ENCODE results near the gene GALNT1. TPM values are rescaled to one million over a fixed set of nuclear protein-coding genes. Genes with fewer than 3 reads are reported as not detected.

Gene GALNT1
- total and polyA plus RNA-seq, 10 of the 15 experiments (the other 5 are each of a cell fraction or from before 2014, with no cell fraction given): 8.0 to 53.7 (median 29.9) TPM

GRCh38 chr18:35577045-35577848 is 4.3 kb upstream of the GALNT1 start (continued):
- TF ChIP-seq, protein P1, sequence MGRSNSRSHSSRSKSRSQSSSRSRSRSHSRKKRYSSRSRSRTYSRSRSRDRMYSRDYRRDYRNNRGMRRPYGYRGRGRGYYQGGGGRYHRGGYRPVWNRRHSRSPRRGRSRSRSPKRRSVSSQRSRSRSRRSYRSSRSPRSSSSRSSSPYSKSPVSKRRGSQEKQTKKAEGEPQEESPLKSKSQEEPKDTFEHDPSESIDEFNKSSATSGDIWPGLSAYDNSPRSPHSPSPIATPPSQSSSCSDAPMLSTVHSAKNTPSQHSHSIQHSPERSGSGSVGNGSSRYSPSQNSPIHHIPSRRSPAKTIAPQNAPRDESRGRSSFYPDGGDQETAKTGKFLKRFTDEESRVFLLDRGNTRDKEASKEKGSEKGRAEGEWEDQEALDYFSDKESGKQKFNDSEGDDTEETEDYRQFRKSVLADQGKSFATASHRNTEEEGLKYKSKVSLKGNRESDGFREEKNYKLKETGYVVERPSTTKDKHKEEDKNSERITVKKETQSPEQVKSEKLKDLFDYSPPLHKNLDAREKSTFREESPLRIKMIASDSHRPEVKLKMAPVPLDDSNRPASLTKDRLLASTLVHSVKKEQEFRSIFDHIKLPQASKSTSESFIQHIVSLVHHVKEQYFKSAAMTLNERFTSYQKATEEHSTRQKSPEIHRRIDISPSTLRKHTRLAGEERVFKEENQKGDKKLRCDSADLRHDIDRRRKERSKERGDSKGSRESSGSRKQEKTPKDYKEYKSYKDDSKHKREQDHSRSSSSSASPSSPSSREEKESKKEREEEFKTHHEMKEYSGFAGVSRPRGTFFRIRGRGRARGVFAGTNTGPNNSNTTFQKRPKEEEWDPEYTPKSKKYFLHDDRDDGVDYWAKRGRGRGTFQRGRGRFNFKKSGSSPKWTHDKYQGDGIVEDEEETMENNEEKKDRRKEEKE (IDR thresholded peaks at IDR 0.05): no peak
- TF ChIP-seq, protein P2, sequence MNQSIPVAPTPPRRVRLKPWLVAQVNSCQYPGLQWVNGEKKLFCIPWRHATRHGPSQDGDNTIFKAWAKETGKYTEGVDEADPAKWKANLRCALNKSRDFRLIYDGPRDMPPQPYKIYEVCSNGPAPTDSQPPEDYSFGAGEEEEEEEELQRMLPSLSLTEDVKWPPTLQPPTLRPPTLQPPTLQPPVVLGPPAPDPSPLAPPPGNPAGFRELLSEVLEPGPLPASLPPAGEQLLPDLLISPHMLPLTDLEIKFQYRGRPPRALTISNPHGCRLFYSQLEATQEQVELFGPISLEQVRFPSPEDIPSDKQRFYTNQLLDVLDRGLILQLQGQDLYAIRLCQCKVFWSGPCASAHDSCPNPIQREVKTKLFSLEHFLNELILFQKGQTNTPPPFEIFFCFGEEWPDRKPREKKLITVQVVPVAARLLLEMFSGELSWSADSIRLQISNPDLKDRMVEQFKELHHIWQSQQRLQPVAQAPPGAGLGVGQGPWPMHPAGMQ (IDR thresholded peaks at IDR 0.05; ENCODE audit: borderline replicate concordance): no peak; the same call in 1 of the 2 replicates
- TF ChIP-seq RAD21 (IDR thresholded peaks at IDR 0.05; ENCODE audit: insufficient read depth, low read depth, low read length) (peak; percentile 23; the same call in 1 of the 2 replicates), NR2C2 (IDR thresholded peaks at IDR 0.05; ENCODE audit: borderline replicate concordance, control insufficient read depth, insufficient read length, low read depth) (no peak), ASH2L (IDR thresholded peaks at IDR 0.05; ENCODE audit: borderline replicate concordance, low read depth) (no peak), CHD1 (IDR thresholded peaks at IDR 0.05; ENCODE audit: low read depth, low read length) (no peak)

DNA sequence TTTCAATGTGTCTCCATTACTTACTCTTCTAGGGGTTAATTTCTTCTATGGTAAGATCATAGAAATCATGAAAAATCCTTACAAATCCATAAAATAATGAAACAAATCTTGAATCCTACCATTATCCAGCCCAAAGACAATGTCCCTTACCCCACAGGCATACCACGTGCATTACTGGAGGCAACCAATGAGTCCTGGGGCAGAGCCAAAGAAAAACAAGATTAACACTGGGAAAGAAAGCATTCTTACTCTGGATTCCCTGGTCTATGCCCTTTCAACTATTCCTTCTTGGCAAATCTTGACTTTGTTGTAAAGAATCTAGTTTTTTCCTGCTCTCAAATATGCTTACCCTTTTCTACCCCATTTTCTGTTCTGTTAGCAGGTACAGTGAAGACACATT is 3.1 kb upstream of the GALNT1 start:
- Histone ChIP-seq H3K9ac (ENCODE audit: control insufficient read depth, insufficient read depth, low read length) (no peak overlapping the region), H3K36me3 (ENCODE audit: control insufficient read depth in 2 of 2, insufficient read depth in 2 of 2, low read length in 1 of 2) (no peaks in the 10 kb centered on the region), H2AFZ (ENCODE audit: control insufficient read depth, low read depth, low read length) (no peak overlapping the region), H3K4me2 (ENCODE audit: control insufficient read depth, insufficient read depth) (no peak overlapping the region), H3K4me3 (no peak overlapping the region), H3K4me1 (ENCODE audit: control insufficient read depth, insufficient read depth, low read length) (peaks cover 20% of the 10 kb centered on the region), H3K79me2 (ENCODE audit: control insufficient read depth, insufficient read depth, low read length) (peaks cover 13% of the 10 kb centered on the region), H3K27me3 (replicated peaks in 1 of 2; ENCODE audit: control insufficient read depth in 2 of 2, insufficient read depth in 2 of 2, low read length in 1 of 2) (no peaks in the 10 kb centered on the region), H3K27ac (ENCODE audit: control insufficient read depth, insufficient read depth) (no peak overlapping the region), H3K9me3 (replicated peaks; ENCODE audit: control insufficient read depth, insufficient read depth, low read length) (peaks cover 12% of the 10 kb centered on the region), H4K20me1 (ENCODE audit: control insufficient read depth, insufficient read depth) (no peaks in the 10 kb centered on the region; the same call in 1 of the 2 replicates)
- RAD21 ChIA-PET (ENCODE audit: unreplicated experiment): no interaction called here
- CTCF ChIA-PET: no interaction called here
- FAIRE-seq (no peak), ATAC-seq (no peak), DNase-seq (ENCODE audit: low read depth, low spot score) (no peak)
- BruUV-seq (replicated peaks): no TSS peak
- intact Hi-C loops (cut with micrococcal nuclease; ENCODE audit: unreplicated experiment): loop anchor here (5.0 to 10.0 kb wide), 3 partner anchors 66 to 486 kb away; partner anchors contain the start of genes RPRD1A and ZNF397
- in situ Hi-C loops (cut with MboI): loop anchor here (5.0 to 25.0 kb wide), 3 partner anchors 76 to 1234 kb away; no protein-coding TSS in a partner anchor
- WGBS (ENCODE audit: insufficient coverage, insufficient replicate concordance, low lambda C conversion rate, missing lambda C conversion rate): 96% methylated on average over 1 of the region's 1 CpG
- SMC1A ChIA-PET (ENCODE audit: uncharacterized antibody, unreplicated experiment): interaction anchor here (1.1 to 1.4 kb wide), 2 partner anchors 33 to 38 kb away, joined by 3 to 4 read pairs; no protein-coding TSS in a partner anchor
- POLR2A ChIA-PET: no interaction called here
- TF ChIP-seq USF2 (IDR thresholded peaks at IDR 0.05; ENCODE audit: borderline replicate concordance, low read depth, low read length) (no peak), NFYA (IDR thresholded peaks at IDR 0.05; ENCODE audit: borderline replicate concordance, low read depth, low read length) (no peak), TAF1 (IDR thresholded peaks at IDR 0.05; ENCODE audit: borderline replicate concordance, low read depth, low read length) (no peak), WRNIP1 (IDR thresholded peaks at IDR 0.05; ENCODE audit: borderline replicate concordance, low read depth, low read length) (no peak), NR2C2 (IDR thresholded peaks at IDR 0.05; ENCODE audit: borderline replicate concordance, control insufficient read depth, insufficient read length, low read depth) (no peak), RUNX3 (IDR thresholded peaks at IDR 0.05; ENCODE audit: low read length) (no peak), STAT1 (conservative IDR thresholded peaks at IDR 0.05) (no peak), ZZZ3 (IDR thresholded peaks at IDR 0.05; ENCODE audit: control insufficient read depth, insufficient read length, low read depth) (no peak), CHD1 (IDR thresholded peaks at IDR 0.05; ENCODE audit: low read depth, low read length) (no peak)
- TF ChIP-seq, protein P2 (IDR thresholded peaks at IDR 0.05; ENCODE audit: borderline replicate concordance): no peak
